Myocyte (in vitro differentiated cells): ENCODE measurements around the gene TNN. TPM values are rescaled to one million over a fixed set of nuclear protein-coding genes. Genes with fewer than 3 reads are reported as not detected.

Experiments
- DNase-seq: peaks from one replicate; pipeline ENCODE4 v3.0.0-alpha.2; 2012; ENCODE audit warnings: low read depth
- total RNA-seq: library from RNA; depleted of rRNA; stranded (reverse); fragments of >200 nt; gene quantifications from 2 replicates; pipeline ENCODE4 v1.2.3, GENCODE V29; 2014

The TNN gene
- total RNA-seq, 1 donor from 2014 or later = not detected

DNA sequence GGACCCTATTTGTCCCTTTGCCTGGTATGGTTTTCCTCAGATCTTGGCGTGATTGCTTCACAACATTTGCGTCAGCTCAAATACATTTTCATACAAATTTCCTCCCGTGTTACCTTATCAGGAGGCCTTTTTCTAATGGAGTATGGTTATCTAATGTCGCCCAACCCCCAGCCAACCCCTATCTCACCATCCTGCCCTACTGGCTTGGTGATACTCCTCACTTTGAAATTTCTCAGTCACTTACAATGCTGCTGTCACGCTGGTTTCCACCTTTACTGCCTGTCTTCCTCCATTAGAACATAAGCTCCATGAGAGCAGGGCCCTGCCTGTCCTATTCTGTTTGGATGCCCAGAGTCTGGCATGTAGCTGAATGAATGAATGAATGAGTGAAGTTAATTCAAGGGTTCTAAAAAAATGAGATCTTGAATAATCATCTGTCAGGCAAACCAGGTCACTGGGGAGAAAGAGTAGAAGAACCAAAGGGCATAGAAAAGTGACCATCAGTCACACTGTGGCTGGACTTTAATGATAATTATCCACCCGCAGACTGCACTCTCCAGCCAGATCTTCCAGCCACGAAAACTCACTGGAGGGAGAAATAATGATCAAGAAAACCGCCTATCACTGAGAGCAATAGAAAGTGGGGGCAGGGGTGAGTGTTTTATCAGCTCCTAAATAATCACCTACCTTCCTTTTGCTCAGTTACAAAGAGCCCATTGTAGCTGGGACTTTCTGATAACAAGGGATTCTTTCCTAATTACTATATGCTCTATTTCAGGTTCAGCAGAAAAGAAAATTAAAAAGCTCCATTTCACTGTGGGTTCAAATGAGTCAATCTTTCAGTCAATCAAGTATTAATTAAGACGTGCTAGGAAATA lies 103.6 kb downstream of the TNN start:
- no peak for DNase-seq

DNA sequence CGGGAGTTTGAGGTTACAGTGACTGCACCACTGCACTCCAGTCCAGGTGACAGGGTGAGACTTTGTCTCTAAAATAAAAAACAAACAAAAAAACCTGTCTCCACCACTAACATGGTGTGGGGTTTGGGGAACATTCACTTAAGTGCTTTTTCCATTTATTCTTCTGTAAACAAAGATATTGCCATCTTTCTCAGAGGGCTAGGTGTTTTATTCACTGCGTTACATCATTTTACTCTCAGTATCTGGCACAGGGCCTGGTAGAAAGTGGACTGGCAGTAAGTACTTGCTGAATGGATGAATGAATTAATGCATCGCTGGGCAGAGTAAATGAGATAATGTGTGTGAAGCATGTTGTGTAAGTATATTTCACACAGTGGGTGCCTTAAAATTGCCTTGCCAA lies 104.9 kb downstream of the TNN start:
- DNase-seq = no peak

DNA sequence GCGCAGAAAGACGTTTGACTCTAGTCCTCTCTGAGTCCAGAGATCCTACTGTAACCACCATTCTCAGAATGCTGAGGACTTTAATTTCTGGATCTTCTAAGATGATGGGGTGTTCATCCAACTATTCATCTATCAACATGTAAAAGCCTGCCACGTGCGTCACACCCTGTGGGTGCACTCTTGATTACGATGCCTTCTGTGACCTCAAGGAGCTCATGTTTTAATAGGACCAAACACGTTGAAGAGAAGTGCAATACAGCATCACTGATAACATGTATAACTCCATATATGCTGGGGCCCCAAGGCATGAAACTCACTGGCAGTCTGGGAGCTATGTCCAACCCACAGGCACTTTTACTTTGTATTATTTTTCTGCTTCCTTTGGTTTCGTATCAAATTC lies 105.9 kb downstream of the TNN start:
- DNase-seq = no peak

DNA sequence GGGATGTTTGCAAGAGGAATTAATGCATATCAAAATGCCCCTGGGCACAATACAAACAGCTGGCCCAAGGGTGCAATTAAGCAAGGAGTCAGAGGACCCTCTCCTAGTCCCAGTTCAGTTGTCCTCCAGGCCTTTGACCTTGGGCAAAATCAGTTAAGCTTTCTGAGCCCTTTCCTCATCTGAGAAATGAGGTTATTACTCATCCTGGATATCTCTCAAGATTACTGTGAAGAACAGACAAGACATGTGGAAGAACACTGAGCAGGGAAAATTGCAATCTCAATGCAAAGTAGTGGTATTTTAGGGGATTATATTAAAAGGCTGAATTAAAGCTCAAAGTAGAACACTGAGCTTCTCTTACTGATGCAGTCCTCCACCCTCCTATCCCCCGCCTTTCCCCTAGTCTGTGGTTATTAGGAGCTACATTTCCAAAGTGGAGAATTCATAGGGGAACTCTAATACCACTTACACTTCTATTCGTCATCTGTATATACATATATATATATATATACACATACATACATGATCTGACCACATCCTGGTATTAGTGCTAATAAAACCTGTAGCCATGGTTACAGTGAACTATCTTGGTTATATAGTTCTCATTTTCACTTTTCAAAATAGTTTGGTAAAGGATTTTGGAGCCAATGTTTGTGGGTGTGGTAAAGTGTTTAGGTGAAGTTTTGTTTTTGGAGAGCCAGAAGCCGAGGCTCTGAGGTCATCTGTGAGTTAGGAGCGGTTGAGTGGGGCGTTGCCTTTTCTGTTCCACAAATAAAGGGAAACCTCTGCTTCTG lies 106.9 kb downstream of the TNN start:
- DNase-seq = no peak

DNA sequence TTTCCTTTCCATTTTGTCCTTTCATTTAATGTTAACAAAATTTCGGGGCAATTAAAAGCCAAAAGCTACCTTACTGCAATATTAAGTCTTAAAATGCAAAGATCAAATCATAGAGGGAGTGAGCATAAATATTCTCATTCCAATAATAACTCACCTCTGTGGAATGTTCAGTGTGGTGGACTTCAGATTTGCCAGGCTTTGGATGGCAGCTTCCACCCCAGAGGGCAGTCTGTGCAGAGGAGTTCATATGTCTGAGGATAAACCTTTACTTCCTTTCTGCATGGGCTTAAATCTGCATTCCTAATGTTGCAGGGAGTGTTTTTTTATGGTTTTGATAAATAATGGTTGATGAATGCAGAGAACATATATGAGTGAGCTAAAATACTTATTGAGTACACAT lies 108.6 kb downstream of the TNN start:
- DNase-seq = no peak

DNA sequence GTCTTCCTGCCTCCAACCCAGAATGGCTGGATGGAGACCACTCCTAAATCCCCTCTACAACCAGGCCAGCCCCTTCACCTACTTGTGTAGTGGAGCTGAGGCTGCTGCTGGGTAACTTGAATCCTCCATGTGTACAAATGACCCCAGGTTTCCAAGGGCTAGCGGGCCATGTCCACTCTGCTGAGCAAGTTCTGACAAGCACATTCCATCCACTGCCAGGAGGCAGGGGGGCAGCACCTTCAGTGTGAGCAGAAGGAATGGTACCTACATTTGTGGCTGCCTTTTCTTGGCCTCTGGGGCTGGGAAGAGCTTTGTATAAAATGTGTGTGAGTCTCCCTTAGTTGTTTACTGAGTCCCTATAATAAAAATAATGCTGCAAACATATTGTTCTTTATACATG lies 110.4 kb downstream of the TNN start:
- no peak for DNase-seq

DNA sequence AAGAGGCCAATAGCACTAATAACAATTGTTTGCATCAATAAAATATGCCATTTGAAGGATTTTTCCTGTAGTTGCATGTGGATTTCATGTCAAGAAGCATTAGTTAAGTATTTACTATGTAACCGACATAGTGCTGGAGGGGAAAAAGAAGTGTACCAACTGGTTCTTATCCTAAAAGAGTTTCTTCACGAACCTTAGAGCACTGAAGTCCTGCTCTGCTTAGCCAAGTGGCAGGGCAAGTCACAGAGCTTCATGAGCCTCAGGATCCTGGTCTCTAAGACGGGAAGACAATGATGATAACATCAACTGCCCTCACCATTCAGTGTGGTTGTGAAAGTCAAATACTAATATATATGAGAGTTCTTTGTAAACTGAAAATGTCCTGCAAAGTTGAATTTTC lies 110.8 kb downstream of the TNN start:
- no peak for DNase-seq

DNA sequence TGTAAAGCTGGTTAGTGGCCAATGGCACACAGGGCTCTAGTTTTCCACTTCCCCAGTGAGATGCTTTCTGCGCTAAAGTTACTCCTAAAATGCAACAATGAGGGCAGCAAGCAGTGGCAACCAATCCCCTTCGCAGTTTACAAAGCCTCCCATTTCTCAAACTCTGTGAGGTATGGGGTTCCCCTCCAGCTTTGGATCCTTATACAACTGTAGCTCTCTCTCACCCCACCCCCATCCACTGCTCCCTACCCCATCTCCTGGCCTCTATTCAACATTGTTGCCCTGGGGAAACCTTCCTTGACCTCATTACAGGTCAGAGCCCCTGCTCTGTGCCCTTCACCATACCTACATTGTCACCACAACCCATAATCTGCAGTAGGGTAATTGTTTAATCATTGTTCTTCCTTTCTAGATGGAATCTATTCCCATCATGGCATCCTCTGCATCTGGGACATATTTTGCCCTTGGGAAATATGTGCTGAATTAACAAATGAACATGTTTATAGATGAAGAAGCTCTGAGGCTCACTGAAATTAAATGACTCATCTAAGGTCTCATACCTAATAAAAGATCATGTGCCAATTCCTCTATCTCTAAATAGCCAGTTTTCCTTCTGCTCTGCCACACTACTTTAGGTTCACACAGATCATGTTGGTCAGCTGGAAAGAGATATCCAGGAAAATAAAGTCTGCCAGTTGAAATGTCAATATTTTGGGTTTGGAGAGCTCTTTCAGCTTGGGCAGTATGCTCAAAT lies 112.4 kb downstream of the TNN start:
- DNase-seq = no peak

DNA sequence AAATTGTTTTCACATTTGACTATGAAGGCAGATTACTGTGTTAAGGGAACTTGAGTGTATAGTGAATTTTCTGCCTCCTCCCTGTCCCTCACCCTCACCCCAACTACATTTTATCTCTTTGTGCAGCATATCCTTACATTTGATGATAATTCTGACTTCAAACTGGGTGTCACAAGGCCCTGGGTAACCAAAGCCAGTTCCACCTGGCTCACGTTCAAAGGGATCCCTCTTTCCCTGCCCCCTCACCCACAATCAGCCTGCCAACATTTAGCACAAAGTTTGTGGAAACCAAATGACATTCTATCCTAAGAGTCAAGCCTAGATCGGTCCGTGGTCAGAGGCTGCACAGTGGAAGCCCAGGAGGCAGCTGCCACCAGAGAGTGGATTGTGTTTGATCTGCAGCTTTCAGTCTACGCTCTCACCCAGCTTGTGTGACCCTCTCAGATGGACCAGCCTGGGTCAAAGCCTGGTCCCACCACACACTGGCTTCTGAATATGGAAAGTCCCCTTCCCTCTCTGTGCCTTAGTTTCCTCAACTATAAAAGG lies 114.6 kb downstream of the TNN start:
- no peak for DNase-seq

DNA sequence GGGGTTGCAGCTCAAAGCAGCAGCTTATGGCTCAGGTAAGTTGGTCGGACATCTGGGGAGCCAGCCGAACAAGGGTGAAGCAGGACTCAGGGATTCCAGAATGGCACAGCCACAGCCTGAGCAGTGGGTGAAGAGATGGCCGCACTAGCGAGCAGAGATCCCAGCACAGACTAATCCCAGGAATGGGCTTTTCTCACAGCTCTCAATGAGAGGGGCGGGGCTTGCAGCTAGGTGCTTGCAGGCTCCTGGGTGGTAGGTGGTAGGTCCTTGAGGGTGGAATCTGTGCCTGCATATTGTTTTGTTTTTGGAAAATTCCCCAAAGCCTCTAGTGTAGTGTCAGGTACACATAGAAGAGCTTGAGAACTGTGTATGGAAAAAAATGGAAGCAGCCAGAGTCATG lies 116.0 kb downstream of the TNN start:
- DNase-seq = no peak

DNA sequence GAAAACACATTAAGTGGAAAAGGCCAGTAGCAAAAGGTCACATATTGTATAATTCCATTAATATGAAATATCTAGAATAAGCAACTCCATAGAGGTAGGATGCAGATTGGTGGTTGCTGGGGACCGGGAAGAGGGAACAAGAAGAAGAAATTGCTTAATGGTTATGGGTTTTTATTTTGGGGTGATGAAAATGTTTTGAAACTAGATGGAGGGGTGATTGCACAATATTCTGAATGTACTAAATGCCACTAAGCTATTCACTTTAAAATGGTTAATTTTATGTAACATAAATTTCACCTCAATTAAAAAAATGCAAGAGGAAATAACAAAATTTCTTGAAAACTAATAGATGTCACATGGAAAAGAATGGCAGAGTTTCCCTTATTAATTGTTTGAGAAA lies 118.3 kb downstream of the TNN start:
- no peak for DNase-seq

DNA sequence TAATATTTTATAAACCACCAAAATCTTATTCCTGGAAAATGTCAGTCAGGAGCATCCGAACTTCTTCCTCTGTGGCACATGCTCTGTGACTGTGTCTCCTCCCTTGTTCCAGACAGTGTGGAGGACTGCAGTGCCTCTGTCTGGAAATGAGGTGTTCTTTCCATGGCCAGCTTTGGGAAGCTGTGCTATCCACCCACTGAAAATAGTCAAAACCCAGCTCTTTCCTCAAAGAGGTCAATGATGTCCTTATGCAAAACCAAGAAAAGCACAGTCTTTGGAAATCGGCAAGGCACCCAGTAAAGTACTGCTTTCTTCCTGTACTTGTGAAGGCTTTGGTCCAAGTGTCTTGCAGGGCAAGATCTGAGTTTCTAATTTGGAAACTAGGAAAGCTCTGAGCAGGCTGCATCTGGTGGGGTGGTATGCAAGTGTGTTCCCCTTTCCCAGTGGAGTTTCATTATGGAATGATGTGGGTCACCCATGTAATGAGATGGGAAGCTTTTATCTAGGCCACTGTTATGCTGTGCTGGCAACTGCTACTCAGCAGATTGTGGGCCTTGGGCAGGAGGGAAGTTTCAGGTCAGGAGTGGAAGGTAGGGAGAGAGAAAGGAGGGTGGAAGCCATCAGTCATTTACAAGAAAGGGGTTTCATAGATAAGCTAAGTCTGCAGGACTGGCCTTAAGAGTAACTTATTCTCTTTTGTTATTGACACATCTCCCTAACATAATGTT lies 119.0 kb downstream of the TNN start:
- DNase-seq = no peak

DNA sequence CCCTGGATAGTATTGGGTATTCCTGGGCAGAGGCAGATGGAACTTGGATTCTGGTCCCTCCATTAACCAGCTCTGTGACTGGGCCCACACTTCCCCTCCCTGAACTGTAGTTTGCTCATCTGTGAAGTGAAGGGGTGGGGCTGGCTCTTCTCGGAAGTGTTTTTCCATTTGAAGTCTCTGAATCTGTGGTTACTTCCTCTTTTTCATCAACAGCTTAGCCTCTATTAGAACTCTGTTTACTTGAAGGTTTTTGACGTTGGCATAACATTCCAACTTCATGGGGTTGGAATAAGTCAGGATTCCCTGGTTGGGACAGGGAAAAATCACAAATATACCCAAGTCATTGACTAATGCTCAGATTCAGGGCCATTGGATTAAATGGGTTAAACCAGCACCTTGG lies 121.3 kb downstream of the TNN start:
- no peak for DNase-seq

DNA sequence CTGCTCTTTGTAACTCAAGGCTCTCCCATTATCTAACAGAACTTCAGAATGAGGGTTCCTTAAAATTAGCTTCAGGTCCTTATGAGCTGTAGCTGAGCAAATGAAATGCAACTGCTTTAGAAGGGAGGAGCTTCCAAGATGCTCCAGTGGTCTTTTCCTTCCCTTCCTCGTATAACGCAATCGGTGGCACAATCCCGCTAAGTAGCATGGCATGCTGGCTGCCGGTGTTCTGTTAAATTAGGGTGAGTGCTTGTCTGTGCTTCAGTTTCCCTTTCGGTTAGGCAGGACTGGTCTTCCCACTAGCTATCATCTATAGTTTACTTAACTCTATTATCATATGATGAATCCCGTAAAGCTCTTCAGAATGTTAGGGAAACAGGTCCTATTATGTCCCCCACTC lies 124.0 kb downstream of the TNN start:
- DNase-seq = peak; percentile 1

DNA sequence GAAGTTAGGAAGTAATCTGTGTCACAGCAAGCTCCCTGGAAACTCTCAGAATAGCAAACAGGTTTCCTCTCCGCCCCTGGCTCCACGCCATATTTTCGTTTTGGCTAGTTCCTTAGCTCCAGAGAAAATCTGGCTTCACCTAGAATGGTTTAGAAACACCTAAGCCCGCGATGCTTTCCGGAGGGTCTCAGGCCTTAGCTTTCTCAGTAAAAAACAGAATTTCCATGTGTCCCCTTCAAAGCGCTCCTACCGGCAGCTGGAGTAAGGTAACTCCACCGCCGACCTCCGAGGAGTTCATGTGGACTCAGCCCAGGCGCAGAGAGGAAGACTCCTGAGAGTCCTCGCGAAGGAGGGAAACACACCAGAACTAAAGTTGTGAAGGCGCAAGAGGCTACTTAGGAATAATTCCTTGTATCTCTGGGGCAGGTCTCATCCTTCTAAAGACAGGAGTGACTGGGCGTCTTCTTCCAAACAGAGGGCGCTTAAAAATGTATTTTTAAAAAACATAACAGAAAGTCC lies 124.5 kb downstream of the TNN start:
- peak; percentile 11 for DNase-seq

DNA sequence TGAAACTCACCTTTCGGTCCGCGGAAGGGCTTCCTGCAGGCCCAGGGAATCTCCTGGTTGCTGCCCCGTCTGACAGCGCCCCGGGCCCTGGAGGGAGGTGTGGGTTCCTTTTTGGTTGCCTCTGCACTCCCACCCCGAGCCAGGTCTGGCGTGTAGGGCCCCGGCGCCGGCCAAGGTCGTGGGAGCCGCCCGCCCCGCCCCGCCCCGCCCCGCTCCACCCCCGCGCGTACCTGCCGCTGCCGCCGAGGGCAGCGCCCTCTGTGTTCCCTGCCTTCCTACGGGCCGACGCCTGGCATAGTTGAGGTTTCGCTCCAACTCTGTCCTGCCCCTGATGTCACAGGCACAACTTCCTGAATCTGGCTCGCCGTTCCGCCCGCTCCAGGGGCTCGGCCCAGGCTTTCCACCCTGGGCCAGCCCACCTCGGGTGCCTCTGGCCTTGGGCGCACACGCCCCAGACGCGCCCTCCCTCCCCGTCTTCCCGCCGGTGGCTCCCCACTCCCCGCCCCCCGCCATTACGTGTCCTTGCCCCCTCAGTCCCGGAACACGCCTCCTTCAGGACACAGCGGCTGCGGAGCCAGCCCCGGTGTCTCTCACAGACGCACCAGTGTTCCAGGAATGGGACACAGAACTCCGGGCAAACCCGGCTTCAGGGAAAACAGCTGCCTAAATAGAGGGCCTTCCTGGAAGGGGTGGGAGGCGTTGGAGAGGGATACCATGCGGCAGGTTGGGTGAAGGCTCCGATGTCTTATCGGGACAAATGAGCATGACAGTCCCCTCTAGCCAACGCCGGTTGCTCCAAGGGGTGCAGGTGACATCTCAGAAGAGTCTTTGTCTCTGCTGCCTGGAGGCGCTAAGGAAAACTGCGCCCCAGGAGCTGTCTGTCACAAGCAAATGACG lies 125.2 kb downstream of the TNN start, which contains the start of gene KIAA0040:
Gene KIAA0040, minus strand, starts transcription at position 147 of the 897 bp plus-strand sequence. CDS start 31,763 bp downstream, outside the sequence.
- peak; percentile 22 for DNase-seq

DNA sequence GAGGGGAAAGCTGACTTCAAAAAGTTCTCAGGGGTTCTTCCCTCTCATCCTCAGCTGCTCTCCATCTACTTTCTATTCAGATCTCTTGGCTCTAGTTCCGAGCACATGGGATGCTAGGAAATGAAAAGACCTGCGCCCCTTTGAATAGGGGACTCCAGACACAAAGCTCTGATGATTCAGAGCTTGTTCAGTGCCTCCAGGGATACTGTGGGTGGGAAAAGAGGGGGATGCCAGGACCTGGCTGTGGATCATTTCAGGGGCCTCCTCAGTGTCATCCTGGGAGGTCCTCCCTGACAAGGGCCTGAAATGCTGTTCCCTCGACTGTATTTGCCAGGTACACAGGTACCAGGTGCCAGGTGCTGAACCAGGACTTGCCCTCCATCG lies 125.9 kb downstream of the TNN start:
- no peak for DNase-seq

DNA sequence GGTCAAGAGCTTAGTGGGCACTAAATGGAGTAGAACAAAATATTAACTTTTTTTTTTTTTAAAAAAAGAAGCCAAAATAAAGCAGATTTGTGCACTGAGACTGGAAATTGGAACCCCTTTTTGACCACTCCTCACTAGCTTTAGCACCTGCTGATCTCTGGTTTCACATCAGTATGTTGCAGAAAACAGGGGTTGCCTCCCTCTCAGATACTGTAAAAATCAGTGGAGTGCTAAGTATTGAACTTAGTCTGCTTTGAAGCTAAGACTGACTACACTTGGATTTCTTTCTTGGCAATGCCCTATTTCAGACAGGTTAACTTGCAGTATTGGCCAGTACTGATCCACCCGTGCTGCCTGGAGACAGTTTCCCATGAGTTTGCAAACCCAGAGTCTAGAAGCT lies 127.6 kb downstream of the TNN start:
- no peak for DNase-seq

DNA sequence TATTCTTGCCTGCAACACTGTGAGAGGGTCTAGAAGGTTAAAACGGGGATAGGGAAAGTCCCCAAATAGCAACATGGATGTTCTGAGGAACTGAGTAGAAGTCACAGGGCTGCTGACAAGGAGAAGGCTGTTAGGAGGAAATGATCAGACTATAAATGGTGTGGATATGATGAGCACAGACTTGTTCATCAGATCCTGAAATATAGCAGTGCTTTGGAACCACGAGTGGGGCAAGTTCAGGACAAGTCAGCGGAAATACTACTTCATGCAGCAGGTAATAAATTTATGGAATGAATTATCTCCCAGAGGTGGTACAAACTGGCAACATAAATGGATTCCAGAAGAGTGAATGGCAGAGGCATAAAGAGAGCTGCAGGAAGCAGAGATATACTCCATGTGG lies 128.2 kb downstream of the TNN start:
- DNase-seq = no peak
